OCI-M2 (cell line): ENCODE measurements around the gene GLT1D1.

ENCODE experiments used
- DNase-seq: peaks from one replicate; lab custom pipeline; 2025; ENCODE audit not compliant: unreplicated experiment; lab: John Stamatoyannopoulos, UW

The GLT1D1 gene

DNA sequence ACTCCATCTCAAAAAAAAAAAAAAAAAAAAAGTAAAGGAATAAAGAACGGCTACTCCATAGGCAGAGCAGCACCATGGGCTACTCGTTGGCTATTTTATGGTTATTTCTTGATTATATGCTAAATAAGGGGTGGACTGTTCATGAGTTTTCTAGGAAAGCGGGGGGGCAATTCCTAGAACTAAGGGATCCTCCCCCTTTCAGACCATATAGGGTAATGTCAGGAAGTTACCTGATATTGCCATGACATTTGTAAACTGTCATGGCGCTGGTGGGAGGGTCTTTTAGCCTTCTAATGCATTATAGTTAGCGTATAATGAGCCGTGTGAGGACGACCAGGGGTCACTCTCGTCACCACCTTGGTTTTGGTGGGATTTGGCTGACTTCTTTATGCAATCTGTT lies 142.3 kb downstream of the GLT1D1 start:
- DNase-seq = no peak

GRCh38 chr12:129001826-129002225 lies 148.5 kb downstream of the GLT1D1 start:
- no peak for DNase-seq

GRCh38 chr12:129002427-129002826 lies 149.1 kb downstream of the GLT1D1 start:
- DNase-seq = no peak

DNA sequence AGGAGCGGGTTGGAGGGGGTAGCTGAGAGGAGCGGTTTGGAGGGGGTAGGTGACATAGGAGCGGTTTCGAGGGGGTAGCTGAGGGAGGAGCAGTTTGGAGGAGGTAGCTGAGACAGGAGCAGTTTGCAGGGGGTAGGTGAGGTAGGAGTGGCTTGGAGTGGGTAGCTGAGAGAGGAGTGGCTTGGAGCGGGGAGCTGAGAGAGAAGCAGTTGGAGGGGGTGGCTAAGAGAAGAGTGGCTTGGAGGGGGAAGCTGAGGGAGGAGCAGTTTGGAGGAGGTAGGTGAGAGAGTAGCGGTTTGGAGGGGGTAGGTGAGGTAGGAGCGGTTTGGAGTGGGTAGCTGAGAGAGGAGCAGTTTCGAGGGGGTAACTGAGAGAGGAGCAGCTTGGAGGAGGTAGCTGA lies 152.1 kb downstream of the GLT1D1 start:
- DNase-seq = no peak

DNA sequence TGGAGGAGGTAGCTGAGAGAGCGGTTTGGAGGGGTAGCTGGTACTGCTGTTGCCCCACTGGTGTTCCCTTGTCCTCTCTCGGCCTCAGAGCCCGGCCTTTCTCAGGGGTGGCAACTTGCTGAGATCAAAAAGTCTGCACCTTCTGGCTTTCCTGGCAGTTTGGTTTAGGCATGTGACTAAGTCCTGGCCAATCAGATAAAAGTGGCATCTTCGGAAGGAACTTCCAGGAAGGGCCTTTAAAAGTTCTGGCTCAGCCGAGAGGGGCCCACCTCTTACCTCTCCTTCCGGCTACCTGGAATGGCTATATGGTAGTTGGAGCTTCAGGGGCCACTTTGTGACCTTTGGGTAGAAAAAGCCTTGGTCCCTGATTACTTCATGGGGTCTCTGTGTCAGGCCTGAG lies 152.6 kb downstream of the GLT1D1 start:
- no peak for DNase-seq

DNA sequence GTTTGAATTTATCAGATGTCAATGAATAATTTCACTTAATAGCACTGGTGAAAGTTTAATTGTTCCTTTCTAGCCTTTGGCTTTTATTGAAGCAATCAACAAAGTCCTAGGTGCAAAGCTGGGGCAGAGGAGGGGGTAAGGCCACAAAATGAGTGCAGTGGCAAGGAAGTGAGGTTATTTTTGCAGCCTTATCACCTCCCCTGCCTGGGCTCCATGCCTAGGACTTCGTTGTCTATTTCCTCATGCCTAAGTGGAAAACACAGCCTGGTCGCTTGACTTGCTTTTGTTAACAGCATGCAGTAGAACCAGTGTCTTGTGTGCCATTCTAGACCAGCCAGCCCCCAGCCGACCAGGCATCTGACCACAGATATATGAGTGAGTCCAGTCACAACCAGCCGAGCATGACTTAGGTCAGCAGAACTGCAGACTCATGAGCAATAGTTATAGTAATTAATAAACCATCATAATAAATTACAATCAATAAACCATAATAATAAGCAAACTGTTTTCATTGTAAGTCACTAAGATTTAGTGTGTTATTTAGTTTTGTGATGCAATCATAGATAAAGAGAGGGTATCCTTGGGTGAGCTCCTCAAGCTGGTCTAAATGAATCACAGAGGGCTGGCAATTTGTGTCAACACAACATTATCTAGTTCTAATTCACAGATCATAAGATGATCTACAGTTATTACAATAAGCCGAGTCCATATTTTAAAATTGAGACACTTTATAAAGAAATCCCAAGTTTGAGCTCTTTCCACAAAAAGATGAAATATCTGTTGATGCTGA lies 156.8 kb downstream of the GLT1D1 start:
- DNase-seq = no peak

- DNase-seq = no peak
Measured at GRCh38 chr12:129016159-129016558, 162.9 kb downstream of the GLT1D1 start.

- DNase-seq = no peak
Measured at GRCh38 chr12:129025055-129025454, 171.8 kb downstream of the GLT1D1 start.

GRCh38 chr12:129028844-129029243 lies 175.6 kb downstream of the GLT1D1 start:
- DNase-seq = no peak
